Hematopoietic multipotent progenitor cell treated with erythropoietin and hydrocortisone succinate and interleukin-3 and kit ligand, for 17 days (in vitro differentiated cells): ENCODE results near the gene AREG.

Experiments used
- DNase-seq: peaks from one replicate; pipeline ENCODE4 v3.0.0-alpha.2; 2015; ENCODE audit warnings: low spot score

The AREG gene

GRCh38 chr4:74463123-74463522 is 18.2 kb downstream of the AREG start:
- DNase-seq, result no peak

DNA sequence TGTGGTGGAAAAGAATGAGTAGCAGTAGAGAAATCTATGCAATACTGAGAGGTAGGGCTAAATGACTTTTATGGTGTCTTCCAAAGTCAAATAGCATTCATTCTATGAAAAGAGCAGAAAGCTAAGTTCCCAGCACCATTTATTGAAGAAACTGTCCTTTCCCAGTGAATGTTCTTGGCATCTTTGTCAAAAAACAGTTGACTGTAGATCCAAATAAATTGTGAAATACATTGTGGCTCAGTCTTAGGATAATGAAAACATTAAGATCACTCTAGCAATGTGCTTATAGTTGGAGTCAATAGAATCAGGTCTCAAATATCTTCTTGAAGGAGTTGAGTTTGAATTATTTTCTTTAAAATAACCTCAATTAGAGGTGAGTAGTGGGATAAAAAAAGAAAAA is 19.4 kb downstream of the AREG start:
- DNase-seq, result no peak

DNA sequence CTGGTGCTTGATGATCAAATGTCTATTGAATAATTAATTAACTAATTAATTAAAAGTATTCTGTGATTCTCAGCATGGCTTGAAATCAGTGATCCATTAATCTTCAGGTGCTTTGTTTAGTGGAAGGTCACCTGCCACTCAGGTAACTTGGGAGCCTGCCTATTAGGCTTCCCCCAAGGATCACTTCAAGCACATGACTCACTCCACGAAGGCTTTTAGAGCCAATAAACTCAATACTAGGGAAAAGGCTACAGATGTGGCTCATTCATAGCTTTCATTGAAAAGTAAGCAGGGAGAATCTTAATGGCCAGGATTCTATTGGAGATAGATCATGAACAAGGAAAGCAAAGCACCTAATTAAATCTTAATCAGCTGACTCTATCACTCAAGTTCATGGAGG is 21.3 kb downstream of the AREG start:
- no peak for DNase-seq

DNA sequence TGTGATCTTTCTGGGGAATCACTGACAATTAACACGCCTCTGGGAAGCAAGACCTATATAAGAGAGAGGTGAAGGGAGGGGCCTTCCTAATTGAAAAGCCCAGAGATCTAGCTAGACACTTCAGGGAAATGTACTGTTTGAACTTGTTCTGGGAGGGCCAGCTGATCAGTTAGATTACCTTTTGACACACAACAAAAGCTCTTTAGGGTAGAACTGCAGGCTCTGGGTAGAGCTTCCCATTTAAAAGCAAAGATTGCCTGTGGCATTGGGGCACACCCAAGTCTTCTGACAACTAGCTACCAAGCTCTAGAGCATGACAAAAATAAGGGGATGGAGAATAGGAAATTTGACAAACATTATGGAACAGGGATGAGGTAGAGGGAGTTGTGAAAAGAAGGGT is 26.3 kb downstream of the AREG start:
- no peak for DNase-seq

- no peak for DNase-seq
Observed at GRCh38 chr4:74473155-74473811, 28.3 kb downstream of the AREG start.

- no peak for DNase-seq
Observed at GRCh38 chr4:74474345-74475090, 29.6 kb downstream of the AREG start.

DNA sequence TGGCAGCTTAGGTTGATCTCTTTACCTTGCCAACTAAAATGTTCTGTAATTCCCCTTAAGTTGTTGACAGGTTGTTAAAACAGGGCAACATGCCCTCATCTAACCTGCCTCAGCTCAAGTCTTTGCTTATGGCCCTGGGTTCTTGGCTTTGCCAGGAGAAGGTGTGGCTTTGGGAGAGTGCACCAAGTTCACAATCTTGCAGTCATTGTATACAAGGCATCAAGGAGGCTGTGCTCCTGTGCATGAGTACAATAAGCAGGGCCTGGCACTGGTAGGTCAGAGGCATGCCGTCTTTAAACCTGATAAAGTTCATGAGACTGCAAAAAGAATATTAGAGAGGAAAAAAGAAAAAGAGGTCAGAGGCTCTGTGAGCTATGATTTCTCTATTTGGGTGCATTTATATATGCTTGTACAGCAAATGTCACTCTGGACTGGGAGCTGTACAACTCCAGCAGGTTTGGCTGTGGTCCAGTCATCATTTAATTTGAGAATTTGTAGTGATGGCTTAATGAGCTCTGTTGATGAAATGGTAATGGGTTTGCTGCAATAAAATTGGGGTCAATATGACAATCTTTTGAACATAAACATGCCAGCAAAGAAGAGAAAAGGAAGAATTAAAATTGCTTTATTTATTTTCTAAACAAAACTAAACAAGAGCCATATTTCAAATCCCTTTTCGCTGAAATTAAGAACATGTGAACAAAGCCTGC is 30.3 kb downstream of the AREG start:
- no peak for DNase-seq

DNA sequence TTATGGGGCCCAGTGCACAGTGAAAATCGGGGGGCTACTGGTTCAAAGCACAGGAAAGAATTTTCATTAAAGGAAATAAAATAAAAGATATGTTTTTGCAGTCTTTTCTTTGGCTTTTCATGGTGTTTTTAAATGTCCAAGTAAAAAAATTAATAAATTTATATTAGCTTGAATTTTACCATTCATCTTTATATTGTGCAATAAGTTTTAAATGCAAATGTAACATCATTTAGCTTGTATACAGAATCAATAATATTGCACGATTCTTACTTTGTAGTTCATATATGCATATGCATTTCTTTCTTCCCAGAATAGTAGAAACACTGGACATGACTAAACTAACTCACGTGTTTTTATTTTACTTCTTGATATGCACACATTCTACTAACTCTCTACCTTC is 31.0 kb downstream of the AREG start:
- DNase-seq, result no peak

- DNase-seq, result no peak
Observed at GRCh38 chr4:74479009-74479408, 34.1 kb downstream of the AREG start.

- DNase-seq, result no peak
Observed at GRCh38 chr4:74480267-74480666, 35.3 kb downstream of the AREG start.

DNA sequence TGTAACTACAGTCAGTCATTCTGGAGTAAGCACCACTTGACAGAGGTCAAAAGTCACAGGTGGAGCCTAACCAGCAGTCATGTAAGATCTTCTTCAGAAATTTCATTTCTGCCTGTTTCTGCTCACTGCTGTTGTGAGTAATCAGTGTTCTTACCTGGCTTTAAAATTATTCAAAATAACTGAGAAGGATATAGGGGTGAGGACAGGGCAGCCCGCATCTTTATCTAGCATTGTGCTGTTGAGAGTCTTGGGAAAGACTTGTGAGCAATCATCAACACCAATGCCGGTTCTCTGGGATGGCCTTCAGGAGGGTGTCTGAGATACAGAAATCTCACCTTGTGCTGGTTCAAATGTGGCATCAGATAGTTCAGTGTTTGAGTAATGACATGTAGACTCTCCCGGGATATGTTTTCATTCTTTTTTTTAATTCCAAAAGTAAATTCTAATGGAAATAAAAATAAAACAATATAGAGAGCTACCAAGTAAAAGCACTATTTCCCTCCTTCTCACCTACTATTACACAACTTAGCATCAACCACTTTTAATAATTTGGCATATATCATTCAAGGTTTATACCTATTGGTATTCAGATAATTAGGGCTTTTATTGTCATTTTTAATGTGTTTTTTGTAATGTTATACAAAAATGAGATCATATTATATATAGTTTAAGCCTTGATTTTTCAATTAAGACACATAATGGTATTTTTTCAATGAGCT is 37.1 kb downstream of the AREG start:
- no peak for DNase-seq

GRCh38 chr4:74483226-74483911 is 38.4 kb downstream of the AREG start:
- DNase-seq, result no peak

DNA sequence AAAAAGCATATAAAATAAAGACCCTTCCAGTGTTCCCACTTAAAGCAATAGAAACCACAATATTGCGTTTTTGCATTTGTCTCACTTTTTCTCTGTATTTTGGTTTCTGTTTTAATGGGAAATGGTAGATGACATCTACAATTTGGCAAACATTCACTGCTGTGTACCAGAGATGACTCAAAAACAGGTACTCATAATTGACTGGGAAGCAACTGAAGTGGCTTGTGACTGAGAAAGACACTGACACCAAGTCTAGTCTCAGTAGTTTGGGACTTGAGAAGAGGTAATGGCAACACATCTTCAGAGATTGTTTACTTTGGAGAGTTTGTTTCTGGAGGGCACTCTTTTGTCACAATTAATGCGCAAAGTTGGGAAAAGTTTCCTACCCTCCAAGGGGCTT is 42.0 kb downstream of the AREG start:
- no peak for DNase-seq

DNA sequence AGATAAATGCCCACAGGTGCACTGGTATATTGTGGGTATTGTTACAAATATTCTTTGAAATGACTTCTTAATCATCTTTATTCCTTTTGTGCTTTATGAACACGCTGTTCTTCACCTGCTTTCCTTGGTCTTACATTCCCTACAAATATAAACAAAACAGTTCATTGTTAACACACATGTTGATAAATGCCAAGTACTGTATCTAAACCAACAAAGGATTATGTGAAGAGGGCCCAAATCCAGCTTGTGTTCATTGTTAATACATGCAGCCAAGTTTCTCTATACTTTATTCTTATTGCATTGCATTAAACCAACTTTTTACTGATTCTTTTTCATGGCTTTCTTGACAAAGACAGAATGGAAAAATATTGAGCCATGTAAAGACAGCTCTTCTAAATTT is 42.8 kb downstream of the AREG start:
- no peak for DNase-seq

DNA sequence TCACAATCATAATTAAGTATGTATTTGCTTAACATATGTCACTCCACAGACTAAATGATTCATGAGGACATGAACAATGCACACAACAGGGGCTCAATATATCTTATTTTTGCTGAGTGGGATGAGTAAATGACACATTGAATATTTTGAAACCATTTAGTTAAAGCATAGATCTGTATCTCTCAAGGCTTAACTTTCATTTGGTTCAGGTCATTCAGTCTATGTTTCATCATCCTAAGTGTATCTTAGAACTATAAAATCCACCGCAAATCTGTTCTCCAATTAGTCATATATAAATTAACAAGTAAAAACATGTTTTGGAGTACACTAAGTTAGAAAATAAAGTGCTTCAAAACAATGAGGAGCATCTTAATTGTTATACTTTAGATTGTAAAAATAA is 45.8 kb downstream of the AREG start:
- no peak for DNase-seq

DNA sequence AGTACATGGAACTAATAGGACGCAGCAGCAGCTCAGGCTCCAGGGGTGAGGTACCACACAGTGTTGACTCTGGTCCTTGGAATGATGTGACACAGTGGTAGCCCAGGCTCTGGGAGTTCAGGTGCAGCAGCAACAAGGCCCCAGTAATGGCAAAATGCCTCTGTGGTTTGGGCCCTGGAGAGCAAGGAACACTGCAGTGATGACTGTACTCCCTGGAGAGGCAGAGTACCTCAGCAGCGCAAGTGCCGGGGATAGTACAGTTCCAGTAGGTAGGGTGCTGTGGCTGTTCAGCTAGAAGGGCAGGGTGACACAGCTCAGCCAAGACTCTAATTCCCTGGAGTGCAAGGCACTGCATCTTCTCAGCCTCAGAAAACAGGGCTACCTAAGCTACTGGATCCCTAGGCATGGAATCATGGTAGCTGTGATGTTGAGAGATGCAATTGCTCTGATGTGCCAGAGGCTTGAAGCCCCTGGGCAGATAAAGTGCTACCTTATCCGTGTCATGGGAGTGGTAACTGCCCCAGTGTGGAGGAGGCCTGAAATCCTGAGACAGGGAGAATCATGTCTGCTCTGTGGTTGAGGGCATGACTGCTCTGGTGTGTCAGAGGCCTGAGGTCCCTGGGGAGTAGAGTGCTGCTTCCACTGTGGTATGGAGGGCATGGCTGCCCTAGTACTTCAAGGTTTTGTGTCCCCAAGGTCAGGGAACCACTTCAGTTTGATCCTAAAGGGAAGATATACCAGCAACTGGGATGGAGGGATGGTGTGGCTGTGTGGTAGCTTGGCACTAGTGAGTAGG is 55.2 kb downstream of the AREG start:
- DNase-seq, result no peak

DNA sequence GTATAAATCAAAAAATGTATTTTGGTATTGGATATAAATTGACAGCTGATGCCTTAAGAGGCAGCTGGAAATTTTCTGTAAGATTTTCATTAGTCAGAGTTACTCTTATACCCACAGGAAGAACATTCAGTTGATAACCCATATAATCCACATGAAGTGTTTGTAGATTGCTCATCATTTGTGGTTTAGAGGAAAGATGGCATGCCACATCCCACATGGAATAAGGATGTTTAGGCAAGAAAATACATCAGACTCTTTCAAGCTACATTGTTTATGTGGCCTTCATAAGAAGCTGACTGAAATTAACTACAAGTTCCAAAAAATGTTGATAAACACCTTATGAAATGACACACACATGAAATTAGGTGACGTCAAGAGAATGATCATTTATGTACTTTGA is 56.6 kb downstream of the AREG start:
- no peak for DNase-seq

GRCh38 chr4:74503580-74503979 is 58.6 kb downstream of the AREG start:
- no peak for DNase-seq

- no peak for DNase-seq
Observed at GRCh38 chr4:74504212-74504611, 59.3 kb downstream of the AREG start.
